Activated naive CD8-positive, alpha-beta T cell treated with anti-CD3 and anti-CD28 coated beads, Interleukin-2, amount 50 U/mL, for 24 hours (primary cell): ENCODE results near the gene GRID1.
"Not testable (repeated sequence)": the region's sequence is repeated elsewhere in the genome, so short reads cannot be mapped to it uniquely, and the experiment has no call there.

Source experiments
- ATAC-seq: fragments of 150-1000 bp; cut with Tn5 transposase; one replicate; pipeline ENCODE4 v1.10.0; 2021
- DNase-seq: peaks from one replicate; pipeline ENCODE4 v3.0.0; 2021
- H3K27ac Mint-ChIP-seq: one replicate; pipeline ENCODE4 v1.8.0; 2021; ENCODE audit warnings: mild to moderate bottlenecking, mixed read lengths
- H3K27me3 Mint-ChIP-seq: one replicate; pipeline ENCODE4 v1.8.0; 2021; ENCODE audit warnings: mixed read lengths
- H3K36me3 Mint-ChIP-seq: one replicate; pipeline ENCODE4 v1.8.0; 2021; ENCODE audit warnings: low read depth, mixed read lengths
- H3K4me1 Mint-ChIP-seq: one replicate; pipeline ENCODE4 v1.8.0; 2021; ENCODE audit warnings: mixed read lengths
- H3K4me3 Mint-ChIP-seq: one replicate; pipeline ENCODE4 v1.8.0; 2021; ENCODE audit warnings: mild to moderate bottlenecking, moderate library complexity, mixed read lengths
- H3K9me3 Mint-ChIP-seq: one replicate; pipeline ENCODE4 v1.8.0; 2021; ENCODE audit warnings: mixed read lengths

Gene GRID1

DNA sequence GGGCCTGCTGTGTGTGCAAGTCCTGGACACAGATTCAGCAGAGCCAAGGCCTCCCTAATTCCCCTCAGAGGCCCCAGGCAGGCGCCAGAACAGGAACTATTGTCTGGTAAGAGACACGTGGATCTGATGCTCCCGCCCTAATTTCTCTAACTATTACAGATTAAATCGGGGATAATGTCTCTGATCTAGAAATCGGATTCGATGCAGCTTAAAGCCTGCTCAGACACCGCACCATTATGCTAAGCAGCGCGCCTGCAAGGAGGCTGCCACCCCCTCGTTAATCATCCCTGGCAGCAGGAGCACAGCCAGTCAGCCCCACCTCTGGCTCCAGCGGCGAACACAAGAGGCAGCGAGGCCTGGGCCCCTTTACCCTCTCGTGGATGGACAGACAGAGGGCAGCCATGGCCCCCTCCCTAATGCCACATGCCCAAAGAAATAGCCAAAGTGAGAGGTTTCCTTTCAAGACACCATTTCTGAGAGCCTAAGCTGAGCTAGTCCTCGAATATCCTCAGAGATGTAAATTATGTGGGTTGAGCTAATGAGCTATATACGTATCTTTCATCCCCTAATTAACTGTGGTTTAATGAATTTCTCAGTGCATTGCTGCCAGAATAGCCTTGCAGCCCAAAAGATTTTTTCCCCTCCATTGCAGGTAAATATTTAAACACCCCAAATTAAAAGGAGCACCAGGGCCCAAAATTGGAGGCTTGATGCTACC, 122.1 kb downstream of the GRID1 start:
- Mint-ChIP-seq H3K4me1 (no peaks in the 10 kb centered on the region), H3K9me3 (peaks cover 2% of the 10 kb centered on the region), H3K27me3 (no peaks in the 10 kb centered on the region), H3K4me3 (no peak overlapping the region), H3K27ac (no peak overlapping the region), H3K36me3 (no peaks in the 10 kb centered on the region)
- DNase-seq (no peak), ATAC-seq (no peak)

- no peaks in the 10 kb centered on the region for H3K4me1 Mint-ChIP-seq
These were observed 122.9 kb downstream of the GRID1 start for GRCh38 chr10:86243651-86244155.

GRCh38 chr10:86242761-86243160, 123.8 kb downstream of the GRID1 start:
- ATAC-seq, result no peak
- H3K9me3 Mint-ChIP-seq, result peaks cover 6% of the 10 kb centered on the region
- H3K4me1 Mint-ChIP-seq, result no peaks in the 10 kb centered on the region
- H3K4me3 Mint-ChIP-seq, result no peak overlapping the region
- no peak overlapping the region for H3K27ac Mint-ChIP-seq
- H3K36me3 Mint-ChIP-seq, result no peaks in the 10 kb centered on the region
- no peak for DNase-seq
- no peaks in the 10 kb centered on the region for H3K27me3 Mint-ChIP-seq

More at GRCh38 chr10:86243651-86244155, 122.9 kb downstream of the GRID1 start:
- DNase-seq, result no peak
- Mint-ChIP-seq H3K27me3 (no peaks in the 10 kb centered on the region), H3K27ac (no peak overlapping the region), H3K4me3 (no peak overlapping the region), H3K9me3 (peaks cover 4% of the 10 kb centered on the region), H3K36me3 (no peaks in the 10 kb centered on the region)
- ATAC-seq, result no peak

DNA sequence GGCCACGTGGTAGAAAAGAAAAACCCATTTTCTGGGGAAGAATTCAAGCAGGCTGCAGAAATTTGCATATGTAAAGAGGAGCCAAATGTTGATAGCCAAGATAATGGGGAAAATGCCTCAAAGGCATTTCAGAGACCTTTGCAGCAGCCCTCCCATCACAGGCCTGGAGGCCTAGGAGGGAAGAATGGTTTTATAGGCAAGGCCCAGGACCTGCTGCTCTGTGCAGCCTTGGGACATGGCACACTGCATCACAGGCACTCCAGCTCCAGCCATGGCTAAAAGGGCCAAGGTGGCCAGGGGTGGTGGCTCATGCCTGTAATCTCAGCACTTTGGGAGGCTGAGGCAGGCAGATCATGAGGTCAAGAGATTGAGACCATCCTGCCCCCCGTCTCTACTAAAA, 128.5 kb downstream of the GRID1 start:
- not testable (repeated sequence) for H3K36me3 Mint-ChIP-seq, ATAC-seq, H3K4me1 Mint-ChIP-seq, H3K4me3 Mint-ChIP-seq, H3K27ac Mint-ChIP-seq, H3K9me3 Mint-ChIP-seq, H3K27me3 Mint-ChIP-seq, DNase-seq

GRCh38 chr10:86234541-86235270, 131.9 kb downstream of the GRID1 start:
- Mint-ChIP-seq H3K4me3 (no peak overlapping the region), H3K27me3 (peaks cover 2% of the 10 kb centered on the region), H3K27ac (no peak overlapping the region), H3K36me3 (peaks cover 1% of the 10 kb centered on the region), H3K4me1 (no peaks in the 10 kb centered on the region), H3K9me3 (peaks cover 9% of the 10 kb centered on the region)
- DNase-seq (no peak), ATAC-seq (no peak)

GRCh38 chr10:86234107-86234506, 132.5 kb downstream of the GRID1 start:
- Mint-ChIP-seq H3K27me3 (peaks cover 2% of the 10 kb centered on the region), H3K9me3 (peaks cover 6% of the 10 kb centered on the region), H3K4me1 (no peaks in the 10 kb centered on the region), H3K27ac (no peak overlapping the region), H3K4me3 (no peak overlapping the region), H3K36me3 (peaks cover 1% of the 10 kb centered on the region)
- ATAC-seq (no peak), DNase-seq (no peak)

DNA sequence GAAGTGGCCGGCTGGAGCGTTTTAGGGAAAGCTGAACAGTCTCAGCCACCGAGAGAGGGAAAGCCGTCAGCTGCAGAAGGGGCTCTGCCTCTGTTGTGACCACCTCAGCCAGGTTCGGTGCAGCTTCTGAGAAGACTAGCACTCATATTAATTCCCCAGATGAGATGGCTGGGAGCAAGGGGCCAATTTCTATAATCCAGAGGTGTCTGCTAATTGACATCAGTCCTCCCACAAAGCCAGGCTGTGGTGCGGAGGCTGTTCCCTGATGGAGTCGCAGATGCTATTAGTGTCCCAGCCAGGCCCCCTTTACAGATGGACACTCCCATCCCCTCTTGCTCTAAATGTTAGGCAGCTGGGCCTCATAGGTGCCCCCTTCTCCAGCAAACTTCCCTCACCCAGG, 133.5 kb downstream of the GRID1 start:
- no peak for DNase-seq
- peaks cover 1% of the 10 kb centered on the region for H3K36me3 Mint-ChIP-seq
- peaks cover 2% of the 10 kb centered on the region for H3K27me3 Mint-ChIP-seq
- no peaks in the 10 kb centered on the region for H3K4me1 Mint-ChIP-seq
- ATAC-seq, result no peak
- no peak overlapping the region for H3K27ac Mint-ChIP-seq
- H3K9me3 Mint-ChIP-seq, result peaks cover 5% of the 10 kb centered on the region
- no peak overlapping the region for H3K4me3 Mint-ChIP-seq

DNA sequence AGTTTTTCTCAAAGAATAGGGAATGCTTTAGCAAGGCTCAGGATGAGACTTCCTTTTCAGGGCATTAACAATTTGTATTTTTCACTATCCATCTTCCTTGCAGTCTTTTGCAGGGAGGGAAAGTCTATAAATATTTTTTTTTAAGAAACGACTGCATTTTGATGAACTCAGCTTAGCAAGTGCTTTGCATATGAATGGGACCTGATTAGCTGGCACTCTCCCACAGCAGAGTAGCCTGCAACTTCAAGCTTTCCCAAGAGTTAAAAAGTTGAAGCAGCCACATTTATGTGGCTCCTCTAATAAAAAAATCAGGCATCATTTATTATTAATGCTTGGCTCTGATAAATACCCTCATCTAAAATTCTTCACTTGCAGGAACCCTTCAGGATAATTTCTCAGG, 134.0 kb downstream of the GRID1 start:
- Mint-ChIP-seq H3K4me3 (no peak overlapping the region), H3K36me3 (peaks cover 1% of the 10 kb centered on the region), H3K9me3 (peaks cover 2% of the 10 kb centered on the region), H3K27ac (no peak overlapping the region), H3K27me3 (peaks cover 2% of the 10 kb centered on the region), H3K4me1 (no peaks in the 10 kb centered on the region)
- ATAC-seq (no peak), DNase-seq (no peak)

- no peaks in the 10 kb centered on the region for H3K36me3 Mint-ChIP-seq
- H3K4me3 Mint-ChIP-seq, result no peak overlapping the region
These were observed 134.6 kb downstream of the GRID1 start for GRCh38 chr10:86231796-86232560.

GRCh38 chr10:86230557-86231180, 135.9 kb downstream of the GRID1 start:
- Mint-ChIP-seq H3K27ac (no peak overlapping the region), H3K9me3 (no peaks in the 10 kb centered on the region), H3K36me3 (no peaks in the 10 kb centered on the region), H3K27me3 (peaks cover 2% of the 10 kb centered on the region), H3K4me3 (no peak overlapping the region), H3K4me1 (no peaks in the 10 kb centered on the region)
- ATAC-seq (no peak), DNase-seq (no peak)

More at GRCh38 chr10:86231796-86232560, 134.6 kb downstream of the GRID1 start:
- Mint-ChIP-seq H3K27me3 (peaks cover 2% of the 10 kb centered on the region), H3K9me3 (no peaks in the 10 kb centered on the region), H3K27ac (no peak overlapping the region), H3K4me1 (no peaks in the 10 kb centered on the region)
- DNase-seq, result no peak
- ATAC-seq, result no peak

DNA sequence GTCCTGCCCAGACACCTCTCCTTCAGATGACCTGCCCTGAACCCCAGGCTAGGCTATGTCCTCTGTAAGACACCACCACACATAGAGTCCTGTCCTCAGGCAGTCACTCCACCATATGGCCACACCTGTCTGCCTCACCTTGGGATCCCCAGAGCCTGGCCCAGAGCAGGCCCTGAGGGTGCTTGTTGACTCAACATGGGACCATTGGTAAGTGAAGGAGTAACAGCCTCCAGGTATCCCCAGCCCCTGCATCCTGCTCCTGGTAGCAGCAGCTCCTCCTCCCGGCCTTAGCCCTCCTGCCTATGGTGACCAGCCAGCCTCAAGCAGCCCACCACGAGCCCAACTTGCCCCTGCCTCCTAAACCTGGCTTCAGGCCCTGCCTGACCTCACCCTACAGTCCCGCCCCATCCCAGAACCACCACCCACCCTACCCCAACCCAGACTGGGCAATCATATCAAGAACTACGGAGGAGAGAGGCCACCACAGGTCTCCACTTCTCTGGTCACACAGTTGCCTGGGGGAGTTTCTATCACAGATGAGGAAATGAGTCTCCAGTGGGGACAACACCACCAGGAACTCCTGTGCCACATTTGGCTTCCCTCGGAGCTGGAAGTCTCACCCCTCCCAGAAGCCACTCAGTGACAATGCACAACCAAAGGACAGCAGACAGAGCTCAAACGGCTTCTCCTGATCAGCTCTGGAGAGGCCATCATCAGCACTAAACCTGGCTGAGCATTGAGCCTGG, 136.6 kb downstream of the GRID1 start:
- H3K27ac Mint-ChIP-seq, result no peak overlapping the region
- H3K36me3 Mint-ChIP-seq, result no peaks in the 10 kb centered on the region
- no peak overlapping the region for H3K4me3 Mint-ChIP-seq
- ATAC-seq (no peak), DNase-seq (no peak)
- no peaks in the 10 kb centered on the region for H3K4me1 Mint-ChIP-seq
- H3K9me3 Mint-ChIP-seq, result no peaks in the 10 kb centered on the region
- H3K27me3 Mint-ChIP-seq, result no peaks in the 10 kb centered on the region

GRCh38 chr10:86229376-86229775, 137.2 kb downstream of the GRID1 start:
- no peak overlapping the region for H3K27ac Mint-ChIP-seq
- H3K9me3 Mint-ChIP-seq, result no peaks in the 10 kb centered on the region
- H3K4me3 Mint-ChIP-seq, result no peak overlapping the region
- ATAC-seq (no peak), DNase-seq (no peak)
- H3K36me3 Mint-ChIP-seq, result no peaks in the 10 kb centered on the region
- H3K27me3 Mint-ChIP-seq, result no peaks in the 10 kb centered on the region
- H3K4me1 Mint-ChIP-seq, result no peaks in the 10 kb centered on the region

GRCh38 chr10:86227501-86228258, 138.9 kb downstream of the GRID1 start:
- Mint-ChIP-seq H3K36me3 (no peaks in the 10 kb centered on the region), H3K27ac (no peak overlapping the region), H3K4me1 (no peaks in the 10 kb centered on the region), H3K27me3 (no peaks in the 10 kb centered on the region), H3K4me3 (no peak overlapping the region), H3K9me3 (no peaks in the 10 kb centered on the region)
- ATAC-seq (no peak), DNase-seq (no peak)
